T-helper 9 cell (primary cell): Measurements from ENCODE around the gene ORMDL2.
A peak's percentile ranks its signal among the peaks of the same experiment; 100 is the strongest.

Source experiments
- DNase-seq: peaks from one replicate; pipeline ENCODE4 v3.0.0-alpha.2; 2020
- total RNA-seq, 2 donors: gene quantifications; one replicate each; lab custom pipeline; 2026; lab: John Stamatoyannopoulos, UW

ORMDL2 gene
- total RNA-seq, result 8.7 to 31.6 reads per million in 2 donors

DNA sequence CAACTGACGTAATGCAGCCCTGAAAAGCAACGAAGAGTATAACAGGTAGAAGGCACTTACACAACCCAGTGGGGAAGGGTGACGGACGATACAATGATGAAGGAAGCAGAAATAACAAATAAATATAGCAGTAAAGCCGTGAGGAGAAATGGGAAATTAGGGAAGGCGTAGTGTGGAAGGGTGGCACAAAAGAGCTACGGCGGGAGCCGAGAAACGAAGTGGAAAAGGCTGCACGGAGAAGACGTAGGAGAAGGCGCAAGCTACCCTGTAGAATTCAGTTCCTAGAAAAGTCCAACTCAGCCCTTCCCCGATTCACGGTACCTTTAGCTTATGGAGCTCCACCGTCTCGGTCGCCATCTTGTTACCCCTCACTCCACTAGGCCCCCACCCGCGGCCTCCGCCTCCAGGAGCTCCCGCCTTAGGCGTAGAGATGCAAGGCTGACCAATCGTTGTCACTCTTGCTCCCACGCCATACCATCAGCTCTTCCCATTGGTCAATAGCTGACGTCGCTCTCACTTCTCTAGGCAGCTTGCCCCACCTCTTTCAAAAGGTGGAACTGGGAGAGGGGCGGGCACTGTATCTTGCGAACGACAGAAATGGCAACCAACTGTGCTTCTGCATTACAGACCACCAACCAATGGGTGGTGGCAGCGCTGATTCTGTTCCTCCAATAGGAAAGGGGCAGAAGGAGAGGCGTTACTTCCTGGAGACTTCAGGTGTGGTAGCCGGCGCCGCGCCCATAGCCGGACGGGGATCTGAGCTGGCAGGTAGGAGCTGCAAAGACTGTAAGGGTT, at the start of gene ORMDL2, which contains the start of gene SARNP:
Gene ORMDL2 (plus strand): TSS at position 697 of the 795 bp plus-strand sequence. CDS start 959 bp downstream, outside the sequence.
Gene SARNP (minus strand): TSS at position 380 of the 795 bp plus-strand sequence. CDS start 23 bp downstream, at position 357.
- peak; percentile 87 for DNase-seq

- DNase-seq, result no peak
Observed at GRCh38 chr12:55771736-55772135, 46.1 kb upstream of the ORMDL2 start.

DNA sequence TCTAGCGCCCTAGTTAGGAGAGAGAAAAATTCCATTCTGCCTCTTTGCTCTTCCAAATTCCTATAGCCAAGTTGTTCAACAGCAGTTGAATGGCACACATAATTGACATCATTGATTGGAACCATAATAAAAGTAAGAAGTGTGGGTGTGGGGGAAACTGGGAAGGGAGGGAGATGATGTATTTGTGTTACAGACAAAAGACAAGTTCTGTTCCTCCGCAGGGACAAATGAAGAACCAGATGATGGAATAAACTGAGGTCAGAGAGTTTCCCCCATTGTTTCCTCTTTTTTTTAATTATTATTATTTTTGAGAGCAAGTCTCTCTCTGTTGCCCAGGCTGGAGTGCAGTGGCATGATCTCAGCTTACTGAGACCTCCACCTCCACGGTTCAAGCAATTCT, 40.0 kb upstream of the ORMDL2 start:
- DNase-seq, result no peak

DNA sequence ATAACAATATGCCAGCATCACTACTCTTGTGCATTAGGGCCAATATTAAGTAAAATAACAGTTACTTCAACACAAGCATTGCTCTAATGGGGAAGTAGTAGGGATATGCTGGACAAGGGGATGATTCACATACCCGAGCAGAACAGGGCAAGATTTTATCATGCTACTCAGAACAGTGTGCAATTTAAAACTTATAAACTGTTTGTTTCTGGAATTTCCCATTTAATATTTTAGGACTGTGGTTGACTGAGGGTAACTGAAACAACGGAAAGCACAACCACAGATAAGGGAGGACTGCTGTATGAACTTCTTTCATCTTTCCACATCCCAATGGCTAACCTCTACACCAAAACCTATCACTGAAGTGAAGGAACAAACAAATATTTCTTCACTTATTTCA, 37.2 kb upstream of the ORMDL2 start:
- DNase-seq, result no peak

- no peak for DNase-seq
Observed at GRCh38 chr12:55788546-55788945, 29.3 kb upstream of the ORMDL2 start.

GRCh38 chr12:55789171-55789570, 28.7 kb upstream of the ORMDL2 start:
- no peak for DNase-seq

DNA sequence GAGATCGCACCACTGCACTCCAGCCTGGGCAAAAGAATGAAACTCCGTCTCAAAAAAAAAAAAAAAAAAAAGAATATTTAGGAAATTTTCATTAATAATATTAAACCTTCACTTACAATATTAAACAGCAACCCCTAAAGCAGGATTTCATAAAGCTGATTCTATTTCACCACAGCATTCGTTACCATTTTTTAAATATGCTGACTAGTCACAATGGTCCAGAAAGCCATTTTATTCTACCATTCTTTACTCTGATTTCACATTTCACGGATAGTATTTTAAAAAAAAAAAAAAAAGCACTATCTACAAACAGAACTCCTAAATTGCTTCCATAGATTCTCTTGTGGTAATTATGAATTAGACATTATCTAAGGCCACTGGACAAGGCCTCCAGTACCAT, 27.9 kb upstream of the ORMDL2 start:
- no peak for DNase-seq

- DNase-seq, result no peak
Observed at GRCh38 chr12:55795950-55796349, 21.9 kb upstream of the ORMDL2 start.

- no peak for DNase-seq
Observed at GRCh38 chr12:55797068-55797467, 20.8 kb upstream of the ORMDL2 start.

- DNase-seq, result no peak
Observed at GRCh38 chr12:55797550-55797949, 20.3 kb upstream of the ORMDL2 start.

GRCh38 chr12:55806982-55807381, 10.9 kb upstream of the ORMDL2 start:
- no peak for DNase-seq

DNA sequence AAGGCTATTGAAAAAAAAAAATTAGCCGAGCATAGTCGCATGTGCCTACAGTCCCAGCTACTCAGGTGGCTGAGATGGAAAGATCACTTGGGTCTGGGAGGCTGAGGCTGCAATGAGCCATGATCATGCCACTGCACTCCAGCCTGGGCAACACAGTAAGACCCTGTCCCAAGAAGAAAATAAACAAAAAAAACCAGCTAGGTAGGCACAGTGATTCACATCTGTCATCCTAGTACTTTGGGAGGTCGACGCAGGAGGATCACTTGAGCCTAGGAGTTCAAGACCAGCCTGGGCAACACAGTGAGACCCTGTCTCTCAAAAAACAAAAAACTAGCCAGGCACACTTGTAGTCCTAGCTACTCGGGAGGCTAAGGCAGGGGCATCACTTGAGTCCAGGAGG, 8.6 kb upstream of the ORMDL2 start:
- no peak for DNase-seq

DNA sequence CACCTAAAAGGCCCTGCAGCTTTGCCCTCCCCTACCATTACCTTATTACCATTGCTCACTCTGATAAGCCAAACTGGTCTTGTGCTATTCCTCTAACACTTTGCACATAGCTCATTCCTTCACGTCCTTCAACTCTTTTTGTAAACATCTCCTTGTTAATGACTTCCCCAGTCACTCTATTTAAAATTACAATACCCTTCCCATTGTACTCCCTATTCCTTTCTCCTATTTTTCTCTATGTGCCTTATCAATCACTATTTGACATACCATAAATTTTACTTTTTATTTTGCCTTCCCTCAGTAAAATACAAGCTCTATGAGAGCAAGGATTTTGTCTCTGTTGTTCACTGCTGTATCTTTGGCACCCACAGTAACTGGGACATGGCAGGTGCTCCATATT, 5.8 kb upstream of the ORMDL2 start:
- no peak for DNase-seq

DNA sequence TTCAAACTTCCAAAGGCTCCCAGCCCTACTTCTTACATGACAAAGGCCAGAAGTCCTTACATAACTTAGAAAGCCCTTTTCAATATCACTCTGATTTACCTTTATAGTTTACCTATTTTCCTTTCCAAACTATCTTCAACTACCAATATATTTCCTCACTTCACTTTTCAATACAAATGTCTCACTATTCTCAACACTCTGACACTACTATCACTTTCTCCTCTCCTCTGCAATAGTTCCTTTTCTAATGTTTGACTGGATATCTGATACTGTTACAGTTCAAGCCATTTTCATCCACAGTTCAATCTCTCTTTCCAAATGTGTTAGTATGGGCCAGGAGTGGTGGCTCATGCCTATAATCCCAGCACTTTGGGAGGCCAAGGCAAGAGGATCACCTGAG, 3.6 kb upstream of the ORMDL2 start:
- DNase-seq, result no peak

DNA sequence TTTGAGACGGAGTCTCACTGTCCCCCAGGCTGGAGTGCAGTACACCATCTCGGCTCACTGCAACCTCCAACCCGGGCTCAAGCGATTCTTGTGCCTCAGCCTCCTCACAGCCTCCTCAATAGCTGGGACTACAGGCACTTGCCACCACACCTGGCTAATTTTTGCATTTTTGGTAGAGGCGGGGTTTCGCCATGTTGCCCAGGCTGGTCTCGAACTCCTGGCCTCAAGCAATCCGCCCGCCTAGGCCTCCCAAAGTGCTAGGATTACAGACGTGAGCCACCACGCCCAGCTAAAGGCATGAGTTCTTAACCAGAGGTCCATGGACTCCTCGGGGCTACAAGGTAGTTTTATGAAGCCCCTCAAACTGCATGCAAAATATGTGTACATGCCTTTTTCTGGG, 2.4 kb upstream of the ORMDL2 start:
- no peak for DNase-seq

GRCh38 chr12:55816881-55817344, 928 bp upstream of the ORMDL2 start:
- no peak for DNase-seq

DNA sequence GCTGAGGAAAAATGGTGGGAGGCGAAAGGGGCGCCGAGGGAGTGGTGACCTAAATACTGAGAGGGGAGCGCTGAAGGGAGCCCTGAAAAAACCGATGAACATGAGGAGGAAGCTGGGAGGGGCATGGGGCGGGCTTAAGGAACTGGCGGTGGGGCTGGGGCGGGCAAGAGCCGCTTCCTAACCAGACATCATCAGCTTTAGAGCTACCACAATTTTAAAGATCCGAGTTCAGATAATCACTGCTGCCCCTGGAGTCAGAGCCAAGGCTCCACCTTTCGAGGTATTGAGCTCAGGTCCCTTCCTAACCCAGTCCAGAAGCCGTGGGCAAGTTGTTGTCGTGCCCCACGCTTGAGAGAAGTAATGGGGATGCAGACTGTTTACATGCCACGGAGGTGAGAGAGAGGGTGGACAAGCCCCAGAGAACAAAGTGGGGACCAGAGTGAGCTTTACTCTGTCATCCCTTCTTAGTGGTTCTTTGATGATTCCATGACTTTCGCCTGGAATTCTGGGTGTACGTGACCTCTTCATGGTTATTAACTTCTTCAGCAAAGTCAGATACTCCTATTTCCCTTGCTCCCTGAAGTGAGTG, 393 bp downstream of the ORMDL2 start:
- no peak for DNase-seq

DNA sequence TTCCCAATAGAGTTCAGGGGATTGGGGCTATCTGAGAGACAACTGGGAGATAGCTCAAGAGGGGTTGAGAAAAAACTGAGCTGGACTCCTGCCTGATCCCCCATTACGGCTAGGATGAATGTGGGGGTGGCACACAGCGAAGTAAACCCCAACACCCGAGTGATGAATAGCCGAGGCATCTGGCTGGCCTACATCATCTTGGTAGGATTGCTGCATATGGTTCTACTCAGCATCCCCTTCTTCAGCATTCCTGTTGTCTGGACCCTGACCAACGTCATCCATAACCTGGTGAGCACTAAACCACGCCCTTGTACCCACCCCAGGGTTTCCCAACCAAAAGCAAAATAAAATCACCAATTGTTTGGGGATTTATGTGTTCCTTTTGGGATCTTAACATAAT, 1.0 kb downstream of the ORMDL2 start:
- no peak for DNase-seq

GRCh38 chr12:55820679-55821078, 2.8 kb downstream of the ORMDL2 start:
- DNase-seq, result no peak

DNA sequence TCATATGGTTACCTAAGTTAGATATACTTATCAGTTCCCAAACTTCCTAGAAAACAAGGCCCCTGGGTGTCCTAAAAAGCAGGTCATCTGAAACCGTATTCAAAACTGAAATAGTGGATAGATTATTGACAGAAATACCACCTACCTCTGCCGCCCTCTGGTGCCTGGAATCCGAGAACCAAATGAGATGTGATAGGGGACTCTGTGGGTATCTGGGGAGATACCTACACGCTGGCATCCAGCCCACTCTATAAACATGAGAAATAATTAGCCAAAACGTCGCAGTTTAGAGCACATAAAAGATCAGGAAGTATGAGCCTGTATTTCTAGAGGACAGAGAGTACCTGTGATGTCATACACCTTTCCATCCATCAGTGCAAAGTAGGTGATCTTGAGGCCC, 4.4 kb downstream of the ORMDL2 start:
- DNase-seq, result no peak

DNA sequence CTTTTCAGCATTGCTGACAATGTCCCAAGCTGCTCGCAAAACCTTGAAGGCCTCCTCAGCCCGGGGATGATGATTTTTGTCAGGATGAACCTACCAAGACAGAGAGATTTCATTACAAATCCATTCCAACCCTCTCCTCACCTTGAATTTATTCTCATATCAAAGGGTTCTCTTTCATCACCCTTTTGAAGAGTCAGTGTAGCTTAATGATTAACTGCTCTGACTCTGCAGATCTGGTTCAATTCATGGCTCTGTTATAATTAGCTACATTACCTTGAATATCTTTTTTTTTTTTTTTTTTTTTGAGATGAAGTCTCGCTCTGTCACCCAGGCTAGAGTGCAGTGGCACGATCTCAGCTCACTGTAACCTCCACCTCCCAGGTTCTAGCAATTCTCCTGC, 5.6 kb downstream of the ORMDL2 start:
- no peak for DNase-seq

GRCh38 chr12:55824726-55825125, 6.9 kb downstream of the ORMDL2 start:
- no peak for DNase-seq

DNA sequence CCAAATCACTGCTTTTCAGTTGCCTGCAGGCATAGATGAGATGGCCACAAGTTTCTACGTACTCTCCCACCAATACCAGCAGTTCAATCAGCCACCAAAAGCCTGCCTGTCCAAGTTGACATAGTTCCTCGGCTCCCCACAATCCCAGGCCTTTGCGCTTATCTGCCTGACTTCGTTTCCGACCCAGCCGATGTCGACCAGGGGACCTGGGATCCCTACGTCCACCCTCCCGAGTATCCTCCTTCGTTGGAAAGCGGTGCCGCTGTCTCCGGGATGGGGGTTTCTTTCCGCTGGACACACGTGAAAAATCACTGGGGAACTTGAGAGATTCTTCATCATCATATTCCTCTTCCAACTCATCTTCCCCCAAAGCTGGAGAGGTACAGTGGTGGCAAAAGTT, 10.0 kb downstream of the ORMDL2 start:
- no peak for DNase-seq

DNA sequence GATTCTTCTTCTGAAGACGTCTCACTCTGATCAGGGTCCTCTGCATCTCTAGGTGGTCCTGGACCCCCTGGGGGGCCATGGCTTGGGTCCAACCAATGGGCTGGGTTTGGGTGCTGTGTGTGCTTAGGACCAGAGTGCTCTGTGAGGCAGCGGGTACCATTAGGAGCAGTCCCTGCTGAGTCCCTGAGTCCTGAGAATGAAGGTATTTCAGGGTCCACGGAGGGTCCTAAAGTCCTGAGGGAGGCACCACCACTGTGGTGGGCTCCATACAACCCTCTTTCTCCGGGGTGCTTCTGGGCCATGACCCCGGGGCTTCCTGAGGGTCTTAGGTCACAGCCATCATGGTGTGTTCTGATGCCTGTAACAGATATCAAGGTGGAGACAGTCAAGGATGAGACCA, 10.5 kb downstream of the ORMDL2 start:
- no peak for DNase-seq
